Trophoblast cell (in vitro differentiated cells and primary cell): ENCODE results near the gene PDZD7.

Experiments
- DNase-seq, 2 donors: peaks; one replicate each; pipeline ENCODE4 v3.0.0-alpha.2; 2016
- H2AFZ ChIP-seq: 2 replicates; pipeline ENCODE4 v1.6.1; 2013; ENCODE audit warnings: low read length, moderate library complexity, mild to moderate bottlenecking; ENCODE audit not compliant: insufficient read depth, poor library complexity
- H2AK5ac ChIP-seq: 2 replicates; pipeline ENCODE4 v1.6.1; 2013; ENCODE audit warnings: mild to moderate bottlenecking, low read length
- H2BK120ac ChIP-seq: 2 replicates; pipeline ENCODE4 v1.6.1; 2013; ENCODE audit warnings: low read length, mild to moderate bottlenecking, moderate library complexity; ENCODE audit not compliant: insufficient read depth, poor library complexity
- H2BK12ac ChIP-seq: 2 replicates; pipeline ENCODE4 v1.6.1; 2013; ENCODE audit warnings: mild to moderate bottlenecking, low read length, moderate library complexity
- H2BK5ac ChIP-seq: 2 replicates; pipeline ENCODE4 v1.6.1; 2013; ENCODE audit warnings: low read length, low read depth, moderate library complexity, mild to moderate bottlenecking; ENCODE audit not compliant: poor library complexity
- H3K14ac ChIP-seq: 2 replicates; pipeline ENCODE4 v1.6.1; 2013; ENCODE audit warnings: mild to moderate bottlenecking, low read length
- H3K18ac ChIP-seq: 2 replicates; pipeline ENCODE4 v1.6.1; 2013; ENCODE audit warnings: mild to moderate bottlenecking, low read length
- H3K23ac ChIP-seq: 2 replicates; pipeline ENCODE4 v1.6.1; 2013; ENCODE audit warnings: low read length
- H3K27ac ChIP-seq: 2 replicates; pipeline ENCODE4 v1.5.1; 2013; ENCODE audit warnings: low read depth, mild to moderate bottlenecking, inconsistent platforms, low read length, moderate library complexity
- H3K27me3 ChIP-seq: 2 replicates; pipeline ENCODE4 v1.6.1; 2013; ENCODE audit warnings: inconsistent platforms, mild to moderate bottlenecking, low read length, moderate library complexity; ENCODE audit not compliant: insufficient read depth
- H3K36me3 ChIP-seq, 2 experiments: 1 replicate in 1 of 2; 2 replicates in 1 of 2; pipeline ENCODE4 v1.6.1; 2013; ENCODE audit warnings: low read length in 2 of 2, mild to moderate bottlenecking in 2 of 2, moderate library complexity in 1 of 2; ENCODE audit not compliant: insufficient read depth in 2 of 2, control insufficient read depth in 1 of 2
- H3K4ac ChIP-seq: 2 replicates; pipeline ENCODE4 v1.6.1; 2013; ENCODE audit warnings: low read depth, mild to moderate bottlenecking, low read length, moderate library complexity
- H3K4me1 ChIP-seq, 2 experiments: 1 replicate in 1 of 2; 2 replicates in 1 of 2; pipeline ENCODE4 v1.6.1; 2013; ENCODE audit warnings: low read length in 2 of 2, mild to moderate bottlenecking in 2 of 2, moderate library complexity in 1 of 2; ENCODE audit not compliant: insufficient read depth in 2 of 2, control insufficient read depth in 1 of 2
- H3K4me2 ChIP-seq: 2 replicates; pipeline ENCODE4 v1.6.1; 2013; ENCODE audit warnings: inconsistent platforms, mild to moderate bottlenecking, low read length, moderate library complexity
- H3K4me3 ChIP-seq: 2 replicates; pipeline ENCODE4 v1.5.1; 2013; ENCODE audit warnings: mild to moderate bottlenecking, low read depth, low read length, inconsistent platforms
- H3K79me1 ChIP-seq: one replicate; pipeline ENCODE4 v1.6.1; 2013; ENCODE audit warnings: low read length
- H3K79me2 ChIP-seq: 2 replicates; pipeline ENCODE4 v1.6.1; 2013; ENCODE audit warnings: low read length, mild to moderate bottlenecking; ENCODE audit not compliant: control insufficient read depth, insufficient read depth, poor library complexity
- H3K9ac ChIP-seq: 2 replicates; pipeline ENCODE4 v1.6.1; 2013; ENCODE audit warnings: mild to moderate bottlenecking, low read length
- H3K9me3 ChIP-seq: 2 replicates; pipeline ENCODE4 v1.6.1; 2013; ENCODE audit warnings: low read depth, mild to moderate bottlenecking, control low read depth, inconsistent platforms, low read length; ENCODE audit not compliant: insufficient read depth
- H4K12ac ChIP-seq: 2 replicates; pipeline ENCODE4 v1.6.1; 2013; ENCODE audit warnings: low read depth, mild to moderate bottlenecking, low read length, moderate library complexity
- H4K8ac ChIP-seq: 2 replicates; pipeline ENCODE4 v1.6.1; 2013; ENCODE audit warnings: low read depth, mild to moderate bottlenecking, low read length, moderate library complexity
- H4K91ac ChIP-seq: one replicate; pipeline ENCODE4 v1.6.1; 2013; ENCODE audit warnings: low read depth, mild to moderate bottlenecking, low read length, moderate library complexity
- WGBS: extraction: QIAGEN DNeasy Blood & Tissue Kit; methylation state at CpG from one replicate; pipeline ENCODE4 v1.1.7; 2013; ENCODE audit warnings: missing lambda C conversion rate; ENCODE audit not compliant: insufficient read length, insufficient coverage; ENCODE audit errors: extremely low coverage; 5-methylcytosine and 5-hydroxymethylcytosine counted together

PDZD7 gene

DNA sequence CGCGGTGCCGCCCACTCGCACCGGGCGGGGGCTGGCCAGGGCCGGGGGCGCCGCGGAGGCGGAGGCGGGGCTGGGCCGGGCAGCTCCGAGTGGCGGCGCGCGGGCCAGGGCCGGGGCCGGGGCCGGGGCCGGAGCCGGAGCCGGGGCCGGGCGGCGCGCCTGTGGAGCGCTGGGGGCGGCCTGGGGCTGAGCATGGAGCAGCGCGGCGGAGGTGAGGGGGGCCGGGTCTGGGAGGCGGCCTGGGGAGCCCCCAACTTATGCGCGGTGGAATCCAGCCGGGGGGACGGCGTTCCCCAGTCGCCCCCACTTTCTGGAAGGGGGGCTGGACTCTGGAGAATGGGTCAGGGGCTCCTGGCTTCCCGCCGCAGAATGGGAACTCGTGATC lies 31.2 kb downstream of the PDZD7 start, which contains the start of gene LZTS2:
TSS of gene LZTS2 (plus strand) at position 67 of the 385 bp plus-strand sequence. CDS start 2,731 bp downstream, outside the sequence.
- H3K4me2 ChIP-seq: peak within 1 kb of the TSS; percentile 93
- H2AK5ac ChIP-seq: peak within 1 kb of the TSS; percentile 86
- H3K36me3 ChIP-seq: peaks cover 22% of the 10 kb centered on the region in 2 experiments
- H4K91ac ChIP-seq: peak within 1 kb of the TSS; percentile 97
- peak within 1 kb of the TSS; percentile 96 for H3K27ac ChIP-seq
- peak within 1 kb of the TSS; percentile 93 for H3K4ac ChIP-seq
- peak within 1 kb of the TSS; percentile 92 for H2BK120ac ChIP-seq
- H4K8ac ChIP-seq: peak within 1 kb of the TSS; percentile 92
- peak within 1 kb of the TSS; percentile 91 for H2BK5ac ChIP-seq
- peak within 1 kb of the TSS; percentile 75 for H2AFZ ChIP-seq
- peaks cover 37% of the 10 kb centered on the region for H3K79me1 ChIP-seq
- peak within 1 kb of the TSS; percentile 97 for H3K18ac ChIP-seq
- no peaks in the 10 kb centered on the region for H3K27me3 ChIP-seq
- H3K79me2 ChIP-seq: peaks cover 35% of the 10 kb centered on the region
- no peaks in the 10 kb centered on the region for H3K9me3 ChIP-seq
- H3K14ac ChIP-seq: peak within 1 kb of the TSS; percentile 91
- H3K4me1 ChIP-seq: peaks cover 21 to 24% of the 10 kb centered on the region in 2 experiments
- DNase-seq: no peak
- peak within 1 kb of the TSS; percentile 83 for H4K12ac ChIP-seq
- peak within 1 kb of the TSS; percentile 42 for H2BK12ac ChIP-seq
- H3K4me3 ChIP-seq: peak within 1 kb of the TSS; percentile 86
- peak within 1 kb of the TSS; percentile 92 for H3K23ac ChIP-seq
- peak within 1 kb of the TSS; percentile 94 for H3K9ac ChIP-seq
- WGBS: no CpG with 5 or more reads among the region's 44 CpGs

DNA sequence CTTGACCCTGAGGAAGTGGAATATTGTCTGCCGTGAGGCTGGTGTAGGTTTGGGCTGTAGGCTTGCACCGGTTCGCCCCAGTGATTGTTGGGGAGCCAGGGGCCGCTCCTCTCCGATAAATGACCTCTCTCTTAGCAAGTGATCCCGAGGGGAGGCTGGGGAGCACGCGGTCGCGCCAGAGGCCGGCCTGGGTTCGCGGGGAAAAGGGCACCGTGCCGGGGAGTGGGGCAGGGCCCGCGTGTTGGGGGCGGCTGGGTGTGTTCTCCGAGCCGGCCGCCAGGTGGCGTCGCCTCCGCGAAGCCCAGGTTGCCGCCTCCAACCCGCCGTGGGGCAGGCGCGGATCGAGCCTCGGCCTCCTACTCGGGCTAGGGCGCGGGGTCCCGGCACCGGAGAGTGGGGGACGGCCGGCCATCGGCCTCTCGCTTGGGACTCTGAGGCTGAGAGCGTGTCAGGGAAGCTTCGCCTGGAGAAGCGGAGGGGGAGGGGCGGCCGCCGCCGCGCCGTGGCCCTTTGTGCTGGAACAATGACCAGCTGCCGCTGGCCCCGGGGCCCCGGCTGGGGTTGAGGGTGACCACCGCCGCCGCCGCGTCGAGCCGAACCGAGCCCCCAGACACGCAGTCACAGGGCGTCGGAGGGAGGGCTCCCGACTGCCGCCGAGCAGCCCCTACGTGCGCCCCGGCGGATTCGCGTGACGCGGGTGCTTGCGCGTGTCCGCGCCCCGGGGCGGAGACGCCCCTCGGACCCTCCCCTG lies 31.8 kb downstream of the PDZD7 start:
- Histone ChIP-seq H4K91ac (peak overlapping the region; percentile 97), H3K4me3 (peak overlapping the region; percentile 86), H3K27ac (peak overlapping the region; percentile 96), H2AK5ac (peak overlapping the region; percentile 84), H3K79me2 (peaks cover 35% of the 10 kb centered on the region), H4K12ac (peak overlapping the region; percentile 83), H3K9me3 (no peaks in the 10 kb centered on the region), H3K4me2 (peak overlapping the region; percentile 93), H3K14ac (peak overlapping the region; percentile 87), H3K79me1 (peaks cover 37% of the 10 kb centered on the region), H2BK120ac (peak overlapping the region; percentile 84), H3K36me3 (peaks cover 19 to 20% of the 10 kb centered on the region in 2 experiments), H3K18ac (peak overlapping the region; percentile 97), H2BK12ac (no peak overlapping the region), H3K4ac (peak overlapping the region; percentile 93), H3K23ac (peak overlapping the region; percentile 92), H3K27me3 (no peaks in the 10 kb centered on the region), H3K9ac (peak overlapping the region; percentile 94), H4K8ac (peak overlapping the region; percentile 92), H3K4me1 (peaks cover 21 to 24% of the 10 kb centered on the region in 2 experiments), H2AFZ (peak overlapping the region; percentile 72), H2BK5ac (peak overlapping the region; percentile 91)
- peak; percentile 61 to 80 for DNase-seq
- WGBS: no CpG with 5 or more reads among the region's 83 CpGs

DNA sequence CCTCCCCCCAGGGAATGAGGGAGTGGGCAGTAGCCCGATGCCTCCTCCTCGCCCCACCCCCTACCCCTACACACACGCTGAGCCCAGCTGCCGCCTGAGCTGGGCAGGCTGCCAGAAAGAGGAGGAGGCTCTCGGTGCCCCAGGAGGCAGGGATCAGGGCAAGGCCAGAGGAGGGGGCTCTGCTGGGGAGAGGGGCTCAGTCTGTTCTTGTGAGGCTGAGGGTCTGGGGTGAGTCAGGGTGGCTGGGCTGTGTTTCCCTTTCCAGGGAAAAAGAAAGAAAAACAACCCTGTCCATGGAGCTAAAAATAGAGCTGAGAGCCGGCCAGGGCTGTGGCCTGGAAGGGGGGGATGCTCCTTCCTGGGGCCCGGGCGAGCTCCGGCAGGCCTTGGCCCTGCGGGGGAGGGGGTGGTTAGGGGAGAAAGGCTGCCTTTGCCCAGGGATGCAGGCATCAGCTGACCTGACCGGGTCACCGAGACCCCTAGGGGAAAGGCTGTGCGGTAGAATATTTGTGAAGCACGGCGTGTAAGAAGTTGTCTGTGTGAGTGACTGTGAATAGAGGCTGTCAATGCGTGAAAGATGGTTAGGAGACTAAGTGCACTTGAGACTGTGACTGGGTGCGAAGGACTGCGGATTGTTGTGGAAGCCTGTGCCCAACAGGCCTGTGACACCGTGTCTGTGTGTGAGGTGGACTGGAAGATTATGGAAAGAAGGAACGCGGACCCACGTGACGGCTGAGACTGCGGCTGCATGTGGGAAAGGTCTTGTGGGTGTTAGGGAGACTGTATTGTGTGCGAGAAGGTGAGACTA lies 32.5 kb downstream of the PDZD7 start:
- Histone ChIP-seq H3K18ac (peak overlapping the region; percentile 89), H2BK5ac (peak overlapping the region; percentile 90), H3K4me3 (peak overlapping the region; percentile 81), H3K23ac (peak overlapping the region; percentile 92), H2AK5ac (peak overlapping the region; percentile 61), H2AFZ (peak overlapping the region; percentile 95), H2BK12ac (peak overlapping the region; percentile 63), H4K12ac (peak overlapping the region; percentile 82), H3K4me1 (peaks cover 21 to 24% of the 10 kb centered on the region in 2 experiments), H3K9me3 (no peaks in the 10 kb centered on the region), H2BK120ac (peak overlapping the region; percentile 57), H4K8ac (peak overlapping the region; percentile 87), H3K4ac (peak overlapping the region; percentile 77), H4K91ac (peak overlapping the region; percentile 97), H3K79me1 (peaks cover 37% of the 10 kb centered on the region), H3K27ac (peak overlapping the region; percentile 96), H3K36me3 (peaks cover 15 to 16% of the 10 kb centered on the region in 2 experiments), H3K14ac (peak overlapping the region; percentile 75), H3K79me2 (peaks cover 35% of the 10 kb centered on the region), H3K27me3 (no peaks in the 10 kb centered on the region), H3K4me2 (peak overlapping the region; percentile 93), H3K9ac (peak overlapping the region; percentile 75)
- WGBS: no CpG with 5 or more reads among the region's 25 CpGs
- DNase-seq: peak; percentile 56 to 71
